ENCODE data around the gene ABHD10. TPM values are rescaled to one million over a fixed set of nuclear protein-coding genes. Genes with fewer than 3 reads are reported as not detected.
A peak's percentile ranks its signal among the peaks of the same experiment; 100 is the strongest.

The ABHD10 gene
- total RNA-seq, 1 donor from 2014 or later: 34.6 TPM

DNA sequence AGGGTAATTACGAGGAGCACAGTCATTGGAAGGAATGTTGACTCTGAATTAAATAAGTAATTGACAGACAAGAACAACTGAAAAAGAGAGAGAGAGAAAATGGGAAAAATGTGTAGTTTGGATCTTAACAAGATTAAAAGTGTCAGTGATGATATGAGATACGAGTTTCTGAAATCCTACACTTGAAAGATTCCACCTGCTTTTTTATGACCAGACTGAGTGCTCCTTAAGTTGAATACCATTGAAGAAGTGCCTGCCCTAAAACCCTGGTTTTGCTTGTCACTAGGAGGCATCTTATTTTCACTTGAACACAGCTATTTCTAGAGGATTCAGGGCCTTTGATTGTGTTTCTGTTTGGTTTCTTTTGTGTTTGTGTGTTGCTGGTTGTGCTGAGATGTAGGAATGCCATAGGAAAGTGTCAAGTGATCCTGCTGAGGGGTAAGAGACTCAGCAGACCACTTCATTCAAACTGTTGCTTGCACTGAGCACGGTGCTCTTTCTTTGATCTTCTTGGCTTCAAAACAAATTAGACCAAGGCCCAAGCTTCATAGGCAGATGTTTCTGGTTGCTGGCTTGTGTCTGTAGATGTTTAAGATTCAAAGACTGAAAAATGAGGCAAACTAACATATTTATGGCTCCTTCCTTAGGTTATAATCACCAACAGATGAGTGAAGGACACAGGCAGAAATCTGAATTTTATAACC lies 17.2 kb upstream of the ABHD10 start:
- intact Hi-C loops (cut with DNase I): no loop called here
- DNase-seq (ENCODE audit: low spot score): no peak

DNA sequence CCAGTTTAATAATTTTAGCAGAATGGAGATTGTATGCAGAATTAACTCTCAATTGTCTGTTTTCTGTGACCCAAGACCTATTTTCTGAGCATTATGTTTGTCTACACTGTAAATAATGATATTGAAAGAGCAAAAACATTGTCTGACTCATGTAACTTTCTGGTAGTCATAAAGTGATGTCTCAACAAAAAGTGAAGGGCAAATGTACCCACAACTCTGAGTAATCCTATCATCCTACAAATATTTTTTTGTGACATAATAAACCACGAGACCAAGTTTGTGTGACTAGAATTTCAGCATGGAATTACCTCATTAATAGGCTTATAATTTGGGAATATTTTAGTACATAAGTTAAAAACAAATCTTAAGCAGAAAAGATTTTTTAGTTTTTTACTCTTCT lies 15.4 kb upstream of the ABHD10 start:
- DNase-seq (ENCODE audit: low spot score): no peak
- intact Hi-C loops (cut with DNase I): no loop called here

DNA sequence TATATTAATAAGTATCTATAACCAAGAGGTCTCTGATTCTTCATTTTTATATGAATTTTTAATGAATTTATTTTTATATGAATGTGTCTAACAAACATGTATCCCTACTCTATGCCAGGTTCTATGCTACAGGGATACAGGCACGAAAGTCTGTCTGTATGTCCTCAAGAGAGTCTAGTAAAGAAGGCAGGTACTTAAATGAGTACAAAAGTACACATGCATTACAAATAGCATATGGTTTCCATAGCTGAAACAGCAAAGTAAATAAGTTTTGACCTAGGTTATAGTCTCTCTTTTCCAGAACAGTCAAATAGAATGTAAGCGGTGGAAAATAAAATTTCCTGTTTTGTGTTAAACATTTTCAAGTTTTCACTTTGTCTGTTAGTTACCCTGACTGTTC lies 13.3 kb upstream of the ABHD10 start:
- intact Hi-C loops (cut with DNase I): loop anchor here (5.0 kb wide), 1 partner anchor 43 kb away; no protein-coding TSS in a partner anchor
- no peak for DNase-seq (ENCODE audit: low spot score)

DNA sequence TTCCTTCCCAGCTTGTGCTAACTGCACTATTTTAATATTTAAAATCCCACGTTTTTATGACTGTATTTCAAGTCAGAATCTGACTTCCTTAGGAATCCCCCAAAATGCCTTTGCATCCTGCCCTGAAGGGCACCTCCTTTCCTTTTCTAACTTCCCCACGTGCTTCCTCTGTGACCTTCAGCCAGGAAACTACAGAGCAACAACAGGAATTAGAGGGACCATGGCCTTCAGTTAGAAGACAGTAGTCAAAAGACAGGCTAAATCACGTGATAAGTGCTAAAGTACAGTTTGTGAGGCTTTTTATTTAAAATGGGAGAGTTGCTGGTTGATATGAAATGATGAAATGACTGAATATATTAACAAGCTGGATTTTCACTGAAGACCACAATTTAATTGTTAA lies 11.8 kb upstream of the ABHD10 start:
- no peak for DNase-seq (ENCODE audit: low spot score)
- intact Hi-C loops (cut with DNase I): loop anchor here (2.0 to 5.0 kb wide), 3 partner anchors 45 to 250 kb away; no protein-coding TSS in a partner anchor

DNA sequence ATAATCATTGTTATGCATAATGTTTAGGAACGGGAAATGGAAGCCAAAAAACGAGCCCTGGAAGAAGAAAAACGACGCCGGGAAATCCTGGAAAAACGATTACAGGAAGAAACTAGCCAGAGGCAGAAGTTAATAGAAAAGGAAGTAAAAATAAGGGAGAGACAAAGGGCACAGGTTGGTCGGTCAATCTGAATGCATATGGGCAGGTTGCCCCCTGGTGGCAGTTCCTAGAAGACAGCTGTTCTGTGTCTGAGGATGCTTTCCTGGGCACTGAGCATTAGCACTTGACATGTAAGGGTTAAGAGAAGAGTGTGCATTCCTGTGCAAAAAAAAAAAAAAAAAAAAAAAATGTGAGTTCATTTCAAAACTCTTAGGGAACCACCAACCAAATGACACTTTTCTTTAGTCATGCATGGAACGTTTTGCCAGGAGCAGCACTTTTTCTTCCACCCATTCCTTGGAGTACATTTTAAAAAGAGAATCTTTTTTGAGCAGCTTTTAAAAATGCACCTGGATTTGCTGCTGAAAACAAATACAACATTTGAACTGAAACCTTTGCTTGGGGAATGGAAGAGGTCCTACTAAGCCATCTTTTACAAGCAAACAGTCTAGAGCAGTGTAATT lies 11.1 kb upstream of the ABHD10 start:
- intact Hi-C loops (cut with DNase I): loop anchor here (2.0 to 5.0 kb wide), 3 partner anchors 45 to 251 kb away; no protein-coding TSS in a partner anchor
- peak; percentile 90 for DNase-seq (ENCODE audit: low spot score)

DNA sequence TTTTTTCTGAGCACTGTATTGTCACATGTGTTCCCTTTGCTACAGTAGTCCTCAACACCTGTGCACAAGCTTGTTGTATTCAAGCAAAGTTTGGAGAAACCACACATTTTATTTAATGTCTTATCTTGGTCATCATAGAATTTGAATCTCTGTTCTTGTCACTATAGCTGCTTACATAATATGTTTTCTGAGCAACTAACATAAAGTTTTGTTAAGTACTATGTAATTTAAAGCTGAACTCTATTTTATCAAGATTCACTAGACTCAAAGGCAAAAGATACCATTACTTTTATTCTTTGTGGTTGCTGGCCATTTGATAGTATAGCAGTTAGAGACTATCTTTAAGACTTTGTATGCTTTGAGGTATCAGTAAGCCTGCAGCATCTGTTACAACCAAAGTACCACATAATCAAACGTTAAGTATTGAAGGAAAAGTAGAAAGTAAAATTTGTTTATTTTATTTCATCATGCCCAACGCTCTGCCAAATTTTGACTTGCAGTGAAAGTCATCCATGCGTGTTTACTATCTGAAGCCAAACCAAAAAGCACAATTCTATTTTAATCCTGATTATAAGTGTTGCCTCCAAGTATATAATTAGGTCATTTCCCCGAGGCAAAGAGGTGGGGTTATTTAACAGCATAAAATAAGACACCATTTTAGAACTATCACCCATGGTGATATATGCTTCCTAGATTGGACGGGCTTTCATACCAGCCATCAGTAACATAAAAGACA lies 10.3 kb upstream of the ABHD10 start:
- intact Hi-C loops (cut with DNase I): loop anchor here (5.0 kb wide), 1 partner anchor 46 kb away; no protein-coding TSS in a partner anchor

DNA sequence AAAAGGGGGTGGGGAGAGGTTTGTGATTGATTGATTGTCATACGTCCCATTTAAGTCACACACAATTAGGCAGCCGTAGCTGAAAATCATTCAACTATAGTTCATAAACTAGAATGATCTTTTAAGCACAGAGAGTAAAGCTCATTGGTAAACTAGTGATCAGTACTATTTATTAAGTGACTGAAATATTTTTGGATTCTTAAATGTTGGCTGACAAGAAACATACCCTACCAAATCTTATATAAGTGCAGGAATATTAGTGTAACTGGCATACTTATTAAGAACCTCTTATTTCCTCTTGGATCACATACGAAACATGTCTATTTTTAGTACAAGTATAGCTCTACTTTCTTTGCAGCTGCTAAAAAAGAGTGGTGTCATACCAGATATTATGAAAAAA lies 8.4 kb upstream of the ABHD10 start:
- DNase-seq (ENCODE audit: low spot score): no peak
- intact Hi-C loops (cut with DNase I): no loop called here

More for the DNA sequence above, 10.3 kb upstream of the ABHD10 start:
- no peak for DNase-seq (ENCODE audit: low spot score)

DNA sequence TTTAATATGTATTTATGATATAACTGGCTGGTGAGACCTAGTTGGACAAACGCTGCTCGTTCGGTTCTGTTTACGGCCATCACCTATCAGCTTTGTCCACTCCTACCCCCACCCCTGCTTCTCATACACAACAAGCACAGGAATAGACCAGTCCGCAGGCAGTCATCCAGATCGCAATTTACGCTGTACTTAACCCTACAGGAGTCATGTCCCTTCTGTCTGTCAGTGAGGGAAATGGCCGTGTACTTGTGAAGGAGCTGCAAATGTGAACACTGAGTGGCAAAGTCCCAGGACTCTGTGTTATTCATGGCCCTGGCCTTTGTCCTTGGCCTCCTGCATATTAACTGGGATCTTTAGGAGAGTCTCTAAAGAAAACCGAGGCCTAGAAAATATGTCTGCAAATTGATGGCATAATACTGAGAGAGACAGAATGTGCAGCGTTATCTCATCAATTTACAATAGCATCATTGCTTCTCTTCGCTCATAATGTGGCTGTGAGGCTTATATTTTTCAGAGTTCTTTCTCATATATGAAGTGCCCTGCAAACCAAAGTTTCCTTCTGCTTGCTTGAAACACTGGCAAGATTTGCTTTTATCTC lies 7.2 kb upstream of the ABHD10 start:
- intact Hi-C loops (cut with DNase I): no loop called here
- DNase-seq (ENCODE audit: low spot score): peak; percentile 81

DNA sequence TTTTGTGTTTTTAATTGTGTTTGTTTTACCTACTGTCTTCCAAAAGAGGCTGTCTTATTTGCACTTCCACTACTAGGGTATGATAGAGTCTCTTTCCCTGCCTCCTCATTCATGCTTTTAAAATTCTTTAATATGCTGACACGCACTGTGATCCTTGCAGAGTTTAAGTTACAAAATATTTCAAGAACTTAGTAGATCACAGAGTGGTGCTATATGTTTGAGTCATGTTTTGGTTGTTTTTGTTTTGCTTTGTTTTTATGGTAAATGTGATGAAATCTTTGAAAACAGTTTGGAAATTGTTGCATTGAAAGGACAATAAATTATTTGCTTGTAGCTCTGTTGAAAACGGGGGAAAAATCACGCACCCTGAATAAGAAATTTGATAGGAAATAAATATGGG lies 5.9 kb upstream of the ABHD10 start:
- intact Hi-C loops (cut with DNase I): no loop called here

DNA sequence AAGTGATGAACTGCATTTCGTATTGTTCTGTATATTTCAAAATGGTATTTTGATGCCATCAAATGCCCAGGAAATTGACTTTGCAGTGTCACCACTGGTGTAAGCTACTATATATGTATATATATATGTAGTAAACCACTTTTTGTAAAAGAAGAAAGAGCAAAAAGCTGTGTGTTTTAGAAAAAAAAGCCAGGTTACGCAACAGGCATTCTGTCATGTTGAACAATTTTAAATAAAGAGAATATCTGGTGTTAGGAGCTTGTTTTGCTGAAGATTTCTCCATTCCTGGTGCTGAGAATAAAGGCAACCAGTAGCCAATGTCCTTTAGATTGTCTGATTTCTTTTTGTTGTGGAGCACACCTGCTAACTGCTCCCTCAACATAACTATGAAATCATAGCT lies 3.7 kb upstream of the ABHD10 start:
- intact Hi-C loops (cut with DNase I): no loop called here
- no peak for DNase-seq (ENCODE audit: low spot score)

More for the DNA sequence above, 5.9 kb upstream of the ABHD10 start:
- DNase-seq (ENCODE audit: low spot score): no peak

DNA sequence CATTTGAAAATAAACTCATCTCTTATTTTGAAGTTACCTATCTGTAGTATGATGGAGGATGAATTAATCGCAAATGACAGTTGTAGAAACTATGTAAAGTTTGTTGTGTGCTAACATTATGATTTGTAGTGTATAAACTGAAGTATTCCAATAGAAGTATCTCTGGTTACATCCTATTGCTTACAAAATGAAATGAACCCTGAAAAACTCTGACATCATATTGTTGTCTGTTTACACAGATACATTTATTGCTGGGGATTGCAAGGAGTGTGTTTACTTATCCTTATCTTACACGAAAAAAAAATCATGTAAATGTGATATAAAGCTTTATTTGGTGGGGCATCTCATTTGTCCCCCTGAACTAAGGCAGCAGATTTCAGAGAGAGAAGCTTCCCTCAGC lies 2.6 kb upstream of the ABHD10 start:
- intact Hi-C loops (cut with DNase I): no loop called here
- DNase-seq (ENCODE audit: low spot score): no peak

DNA sequence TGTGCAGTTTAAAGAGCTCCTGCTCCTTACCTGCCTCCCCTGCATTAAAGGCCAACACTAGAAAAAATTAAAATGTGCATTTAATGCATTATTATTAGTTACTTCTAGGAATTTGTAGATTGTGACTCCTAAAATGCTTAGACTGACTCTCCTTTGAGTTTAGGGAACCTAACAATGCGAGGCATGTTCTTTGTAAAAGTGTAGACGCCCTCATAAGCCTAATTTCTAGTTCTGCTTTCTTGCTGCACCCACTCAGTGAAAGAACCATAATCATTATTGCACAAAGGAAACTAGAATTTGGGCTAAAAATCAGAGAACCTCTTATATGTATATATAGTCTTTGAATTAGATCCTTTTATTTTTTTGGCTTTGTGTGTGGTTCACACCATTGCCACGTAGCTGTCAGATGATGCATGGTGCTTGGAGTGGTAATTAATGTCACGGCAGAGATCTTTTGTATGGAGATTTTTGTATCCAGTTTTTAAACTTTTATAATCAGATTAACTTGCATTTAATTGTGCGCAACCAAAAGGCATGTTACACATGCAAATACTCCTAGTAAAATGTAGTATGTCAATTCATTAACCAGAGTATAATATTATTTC lies 710 bp downstream of the ABHD10 start:
- intact Hi-C loops (cut with DNase I): no loop called here
- DNase-seq (ENCODE audit: low spot score): no peak

DNA sequence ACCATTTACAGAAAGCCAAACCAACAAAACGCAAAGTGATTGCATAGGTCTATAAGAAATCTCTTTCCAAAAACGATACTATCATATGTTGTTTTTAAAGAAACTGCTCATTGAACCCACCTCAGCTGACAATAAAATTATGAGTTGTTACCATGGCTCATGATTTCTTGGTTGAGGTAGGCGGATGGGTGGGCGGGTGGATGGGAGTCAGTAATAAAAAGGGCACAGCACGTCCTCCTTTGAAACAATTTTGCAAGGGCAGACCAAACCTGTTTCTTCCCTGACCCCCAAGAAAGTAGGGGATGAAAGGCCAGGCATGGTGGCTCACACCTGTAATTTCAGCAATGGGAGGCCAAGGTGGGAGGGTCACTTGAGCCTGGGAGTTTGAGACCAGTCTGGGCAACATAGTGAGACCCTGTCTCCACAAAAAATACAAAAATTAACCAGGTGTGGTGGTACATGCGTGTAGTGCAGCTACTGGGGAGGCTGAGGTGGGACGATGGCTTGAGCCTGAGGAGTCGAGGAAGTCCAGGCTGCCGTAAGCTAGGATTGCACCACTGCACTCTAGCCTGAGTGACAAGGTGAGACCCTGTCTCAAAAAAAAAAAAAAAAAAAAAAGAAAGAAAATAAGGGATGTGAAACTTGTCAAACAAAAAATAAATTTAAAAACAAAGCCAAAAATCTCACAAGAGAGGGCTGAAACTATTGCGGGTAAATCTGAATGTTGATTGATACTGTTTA lies 2.1 kb downstream of the ABHD10 start:
- DNase-seq (ENCODE audit: low spot score): no peak
- intact Hi-C loops (cut with DNase I): no loop called here

DNA sequence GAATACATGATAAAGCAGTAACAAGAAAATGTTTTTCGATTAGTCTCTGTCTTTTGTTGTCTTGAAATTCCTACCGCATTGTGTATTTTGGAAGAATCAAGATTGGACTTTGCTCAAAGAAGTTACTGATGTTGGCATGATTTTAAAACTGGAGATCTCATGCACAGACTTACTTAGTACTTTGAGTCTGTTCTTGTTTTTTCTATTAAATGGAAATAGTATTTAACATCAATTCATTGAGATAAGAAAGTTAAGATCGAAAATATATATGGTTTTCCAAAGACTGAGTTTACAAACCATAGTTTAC lies 2.6 kb downstream of the ABHD10 start:
- intact Hi-C loops (cut with DNase I): no loop called here
- no peak for DNase-seq (ENCODE audit: low spot score)

DNA sequence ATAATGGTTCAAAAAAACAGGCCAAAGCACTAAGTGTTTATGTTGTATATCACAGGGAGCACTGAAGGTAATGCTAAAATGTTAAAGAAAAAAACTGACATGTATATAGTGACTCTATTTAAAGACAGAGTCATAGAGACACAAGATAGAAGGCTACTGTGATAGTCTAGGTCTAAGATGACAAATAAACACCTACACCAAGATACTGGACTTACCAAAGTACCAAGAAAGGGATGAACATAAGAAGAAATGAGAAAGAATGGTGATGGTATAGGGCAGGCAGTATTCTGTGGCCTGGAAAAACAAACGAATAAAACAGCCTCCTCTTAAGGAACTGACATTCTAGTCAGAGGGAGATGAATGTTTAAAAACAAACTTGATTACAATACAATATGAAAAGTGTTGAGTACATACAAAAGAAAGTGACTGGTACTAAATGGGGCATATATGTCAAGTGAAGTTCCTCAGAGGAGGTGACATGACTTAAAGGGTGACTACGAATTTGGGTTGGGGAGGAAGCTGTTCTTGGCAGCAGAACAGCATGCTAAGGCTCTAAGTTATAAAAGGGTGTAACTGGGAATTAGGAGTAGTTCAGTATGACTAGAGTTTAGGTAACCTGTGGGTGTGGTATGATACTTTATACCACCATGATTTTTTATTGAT lies 5.9 kb downstream of the ABHD10 start:
- intact Hi-C loops (cut with DNase I): no loop called here
- DNase-seq (ENCODE audit: low spot score): no peak

DNA sequence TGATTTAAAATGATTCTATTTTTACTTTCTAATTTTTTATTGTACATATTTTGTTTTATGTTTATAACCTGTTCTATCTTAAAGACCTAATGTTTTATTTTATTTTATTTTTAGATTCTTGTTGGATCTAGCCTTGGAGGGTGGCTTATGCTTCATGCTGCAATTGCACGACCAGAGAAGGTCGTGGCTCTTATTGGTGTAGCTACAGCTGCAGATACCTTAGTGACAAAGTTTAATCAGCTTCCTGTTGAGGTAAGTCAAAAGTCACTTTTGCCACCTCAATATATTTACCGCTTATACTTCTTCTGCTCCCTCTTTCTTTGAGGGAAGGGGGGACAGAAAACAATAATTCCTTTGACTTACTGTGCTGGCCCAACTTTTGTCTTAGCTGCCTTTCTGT lies 8.0 kb downstream of the ABHD10 start:
- intact Hi-C loops (cut with DNase I): no loop called here
- no peak for DNase-seq (ENCODE audit: low spot score)

DNA sequence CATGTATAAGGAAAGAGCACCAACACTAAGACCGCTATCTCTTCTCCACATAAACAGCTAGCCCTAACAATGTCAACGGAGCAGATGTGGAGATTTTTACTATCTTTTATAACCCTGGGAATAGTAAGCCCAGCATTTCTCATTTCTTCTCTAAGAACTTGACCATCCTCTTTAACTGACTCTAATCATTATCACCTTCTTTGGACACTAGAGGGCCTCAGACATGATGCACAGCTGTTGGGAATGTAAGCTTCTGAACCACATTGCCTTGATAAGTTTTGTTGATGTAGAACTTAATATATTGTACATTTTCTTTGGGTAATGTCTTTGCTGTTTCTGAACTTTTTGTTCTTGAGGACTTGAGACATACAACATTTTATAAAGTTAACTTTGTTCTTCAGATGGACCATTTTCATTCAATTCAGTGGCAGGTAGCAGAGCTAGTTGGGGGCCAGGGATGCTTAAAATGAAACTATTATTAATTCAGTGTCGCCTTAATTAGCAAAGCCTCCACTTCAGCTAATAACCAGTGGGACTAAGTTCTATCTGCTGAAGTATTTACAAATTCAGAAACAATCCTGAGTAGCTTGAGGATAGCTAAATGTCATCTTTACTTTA lies 10.3 kb downstream of the ABHD10 start:
- intact Hi-C loops (cut with DNase I): loop anchor here (2.0 kb wide), 2 partner anchors 24 to 56 kb away; no protein-coding TSS in a partner anchor
- DNase-seq (ENCODE audit: low spot score): no peak

DNA sequence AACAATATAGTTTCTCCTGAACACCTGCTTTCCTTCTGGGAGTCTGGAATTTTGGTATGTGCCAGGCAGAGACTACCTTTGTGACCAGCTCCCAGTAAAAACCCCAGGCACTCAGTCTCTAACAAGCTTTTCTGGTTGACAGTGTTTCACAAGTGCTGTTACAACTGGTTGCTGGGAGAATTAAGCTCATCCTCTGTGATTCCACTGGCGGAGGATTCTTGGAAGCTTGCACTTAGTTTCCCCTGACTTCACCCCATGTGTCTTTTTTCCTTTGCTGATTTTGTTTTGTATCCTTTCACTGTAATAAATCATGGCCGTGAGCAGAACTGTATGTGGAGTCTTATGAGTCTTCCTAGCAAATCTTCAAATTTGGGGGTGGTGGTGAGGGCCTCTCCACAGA lies 14.2 kb downstream of the ABHD10 start:
- no peak for DNase-seq (ENCODE audit: low spot score)
- intact Hi-C loops (cut with DNase I): no loop called here

Measured in cardiac septum (tissue), 1 donor.